ENCODE measurements around the gene TTC7B. TPM values are rescaled to one million over a fixed set of nuclear protein-coding genes. Genes with fewer than 3 reads are reported as not detected.

The TTC7B gene
- total and polyA plus RNA-seq, 9 of the 15 experiments (the other 6 are each of a cell fraction or from before 2014, with no cell fraction given), result 2.2 to 77.2 (median 36.7) TPM

GRCh38 chr14:90616313-90616712 lies 199.9 kb downstream of the TTC7B start (continued):
- TF ChIP-seq E2F5 (CRISPR knock-in tag; IDR thresholded peaks at IDR 0.05) (no peak), TCF7 (IDR thresholded peaks at IDR 0.05; ENCODE audit: borderline replicate concordance) (no peak), TCF15 (CRISPR knock-in tag; IDR thresholded peaks at IDR 0.05) (no peak)

- no peak overlapping the region for H3K9ac ChIP-seq (ENCODE audit: insufficient read depth in 1 of 2, low read depth in 2 of 2, low read length in 2 of 2)
- TF ChIP-seq SAFB (IDR thresholded peaks at IDR 0.05; ENCODE audit: borderline replicate concordance, low read depth, low read length) (no peak), ZBTB5 (IDR thresholded peaks at IDR 0.05) (no peak), MED1 (CRISPR knock-in tag; IDR thresholded peaks at IDR 0.05; ENCODE audit: borderline replicate concordance) (no peak), PCBP2 (IDR thresholded peaks at IDR 0.05; ENCODE audit: low read depth, low read length, poor library complexity, severe bottlenecking) (no peak), RNF219 (CRISPR knock-in tag; IDR thresholded peaks at IDR 0.05) (no peak), ZBTB17 (CRISPR knock-in tag; IDR thresholded peaks at IDR 0.05) (no peak), SUPT5H (IDR thresholded peaks at IDR 0.05) (no peak), ATF6 (CRISPR knock-in tag; IDR thresholded peaks at IDR 0.05) (no peak), SREBF1 (IDR thresholded peaks at IDR 0.05; ENCODE audit: borderline replicate concordance, low read depth, low read length) (no peak), SRF (CRISPR knock-in tag; IDR thresholded peaks at IDR 0.05) (no peak)
Measured at GRCh38 chr14:90615517-90616060, 200.6 kb downstream of the TTC7B start.

More at GRCh38 chr14:90615517-90616060, 200.6 kb downstream of the TTC7B start:
- H3K9me3 ChIP-seq (replicated peaks; ENCODE audit: control insufficient read depth, insufficient read depth, low read depth, low read length), result no peaks in the 10 kb centered on the region
- H3K4me3 ChIP-seq, result no peak overlapping the region
- H3K4me2 ChIP-seq (ENCODE audit: insufficient read depth, low read length), result no peak overlapping the region
- no peaks in the 10 kb centered on the region for H3K79me2 ChIP-seq (ENCODE audit: control insufficient read depth, insufficient read depth, low read length)
- ChIA-PET POLR2A (no interaction called here), CTCF (ENCODE audit: low intra/inter-chr PET ratio) (no interaction called here)
- DNase-seq (ENCODE audit: extremely low read depth in 1 of 4, low spot score in 3 of 4) (no peak), FAIRE-seq (no peak), ATAC-seq (no peak)
- no peaks in the 10 kb centered on the region for H4K20me1 ChIP-seq (replicated peaks; ENCODE audit: control insufficient read depth, insufficient read depth, low read length)
- H3K27ac ChIP-seq (ENCODE audit: extremely low read depth, low read depth, low read length), result no peak overlapping the region
- H2AFZ ChIP-seq (ENCODE audit: low read depth, low read length), result no peak overlapping the region
- BruUV-seq (replicated peaks), result no TSS peak
- peaks cover 0 to 6% of the 10 kb centered on the region in 2 experiments; a peak in 2 of 5 replicates for H3K4me1 ChIP-seq (replicated peaks in 1 of 2; ENCODE audit: control insufficient read depth in 2 of 2, insufficient read depth in 2 of 2, low read length in 2 of 2)
- 92% methylated on average over 9 of the region's 9 CpGs for WGBS (ENCODE audit: insufficient coverage, low coverage, missing lambda C conversion rate)
- peaks cover 17% of the 10 kb centered on the region; the same call in 2 of the 3 replicates for H3K36me3 ChIP-seq (ENCODE audit: control insufficient read depth, insufficient read depth, low read length)
- H3K27me3 ChIP-seq (ENCODE audit: control insufficient read depth in 2 of 2, insufficient read depth in 2 of 2, low read length in 2 of 2), result no peaks in the 10 kb centered on the region
- intact Hi-C loops (cut with micrococcal nuclease), result no loop called here
- H3K9me1 ChIP-seq (ENCODE audit: control insufficient read depth, insufficient read depth, low read length), result no peaks in the 10 kb centered on the region
- in situ Hi-C loops (cut with MboI), result no loop called here

Measured in K562 (cell line).